GM19395 (cell line): ENCODE results near the gene SEL1L.
"Not testable (repeated sequence)": the region's sequence is repeated elsewhere in the genome, so short reads cannot be mapped to it uniquely, and the experiment has no call there.

Source experiments
- ATAC-seq: cut with Tn5 transposase; IDR thresholded peaks from one replicate; pipeline ENCODE4 v1.9.1; 2021; ENCODE audit warnings: mild to moderate bottlenecking, moderate library complexity; ENCODE audit not compliant: unreplicated experiment

SEL1L gene

GRCh38 chr14:81533536-81534343 lies at the start of gene SEL1L:
TSS of gene SEL1L (minus strand) at chr14:81533853. CDS start at chr14:81533744, 109 bp downstream.
- ATAC-seq = peak; percentile 94

GRCh38 chr14:81582420-81582819 lies 48.8 kb upstream of the SEL1L start:
- no peak for ATAC-seq

- no peak for ATAC-seq
These were observed 45.5 kb upstream of the SEL1L start for GRCh38 chr14:81579115-81579514.

GRCh38 chr14:81571437-81571836 lies 37.8 kb upstream of the SEL1L start:
- ATAC-seq = no peak

GRCh38 chr14:81567302-81567701 lies 33.6 kb upstream of the SEL1L start:
- no peak for ATAC-seq

GRCh38 chr14:81565441-81566290 lies 32.0 kb upstream of the SEL1L start:
- ATAC-seq = peak; percentile 82

- no peak for ATAC-seq
These were observed 29.2 kb upstream of the SEL1L start for GRCh38 chr14:81562818-81563217.

- no peak for ATAC-seq
These were observed 27.6 kb upstream of the SEL1L start for GRCh38 chr14:81561084-81561775.

- no peak for ATAC-seq
These were observed 25.7 kb upstream of the SEL1L start for GRCh38 chr14:81559385-81559784.

GRCh38 chr14:81557146-81557545 lies 23.5 kb upstream of the SEL1L start:
- ATAC-seq = no peak

GRCh38 chr14:81555684-81556083 lies 22.0 kb upstream of the SEL1L start:
- ATAC-seq = no peak

- ATAC-seq = no peak
These were observed 21.4 kb upstream of the SEL1L start for GRCh38 chr14:81555051-81555450.

- no peak for ATAC-seq
These were observed 17.8 kb upstream of the SEL1L start for GRCh38 chr14:81551471-81551870.

GRCh38 chr14:81550001-81550637 lies 16.5 kb upstream of the SEL1L start:
- peak; percentile 99 for ATAC-seq

- not testable (repeated sequence) for ATAC-seq
These were observed 7.6 kb upstream of the SEL1L start for GRCh38 chr14:81541206-81541605.

GRCh38 chr14:81537193-81537592 lies 3.5 kb upstream of the SEL1L start:
- ATAC-seq = no peak

GRCh38 chr14:81536241-81536771 lies 2.7 kb upstream of the SEL1L start:
- no peak for ATAC-seq

- ATAC-seq = peak; percentile 25
These were observed 1.9 kb upstream of the SEL1L start for GRCh38 chr14:81535396-81536164.

- ATAC-seq = no peak
These were observed 939 bp upstream of the SEL1L start for GRCh38 chr14:81534510-81535074.

GRCh38 chr14:81533212-81533535 lies 479 bp downstream of the SEL1L start:
- ATAC-seq = no peak
